Measurements from ENCODE around the gene GARIN3.

Gene GARIN3

DNA sequence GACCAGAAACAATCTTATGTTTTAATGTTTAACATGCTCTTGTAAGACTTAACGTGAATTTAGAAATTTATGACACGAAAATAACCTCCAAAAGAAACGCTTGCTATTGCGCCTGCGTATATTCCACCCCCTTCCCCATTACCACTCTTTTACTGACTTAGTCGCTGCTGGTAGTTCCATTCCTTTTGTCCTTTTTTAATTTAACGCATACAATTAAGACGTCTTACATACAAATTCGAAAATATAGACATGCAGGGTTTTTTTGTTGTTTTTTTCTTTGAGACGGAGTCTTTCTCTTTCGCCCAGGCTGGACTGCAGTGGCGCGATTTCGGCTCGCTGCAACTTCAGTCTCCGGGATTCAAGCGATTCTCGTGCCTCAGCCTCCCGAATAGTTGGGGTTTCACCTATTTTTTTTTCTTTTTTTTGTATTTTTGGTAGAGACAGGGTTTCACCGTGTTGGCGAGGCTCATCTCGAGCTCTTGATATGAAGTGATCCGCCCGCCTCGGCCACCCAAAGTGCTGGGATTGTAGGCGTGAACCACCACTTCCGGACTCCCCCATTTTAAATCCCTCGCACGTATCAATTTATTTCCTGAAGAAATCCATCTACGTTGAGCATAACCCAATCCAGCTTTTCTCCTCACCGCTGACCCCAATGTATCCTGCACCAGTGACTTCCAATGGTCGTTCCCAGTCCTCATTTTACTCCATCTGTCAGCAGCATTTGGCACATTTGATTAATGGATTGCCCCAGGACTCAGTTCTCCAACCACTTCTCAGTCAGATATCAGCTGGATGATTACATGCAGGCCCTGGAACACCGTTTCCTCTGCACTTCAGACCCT is 22.7 kb downstream of the GARIN3 start:
- DNase-seq, result peak; percentile 72

DNA sequence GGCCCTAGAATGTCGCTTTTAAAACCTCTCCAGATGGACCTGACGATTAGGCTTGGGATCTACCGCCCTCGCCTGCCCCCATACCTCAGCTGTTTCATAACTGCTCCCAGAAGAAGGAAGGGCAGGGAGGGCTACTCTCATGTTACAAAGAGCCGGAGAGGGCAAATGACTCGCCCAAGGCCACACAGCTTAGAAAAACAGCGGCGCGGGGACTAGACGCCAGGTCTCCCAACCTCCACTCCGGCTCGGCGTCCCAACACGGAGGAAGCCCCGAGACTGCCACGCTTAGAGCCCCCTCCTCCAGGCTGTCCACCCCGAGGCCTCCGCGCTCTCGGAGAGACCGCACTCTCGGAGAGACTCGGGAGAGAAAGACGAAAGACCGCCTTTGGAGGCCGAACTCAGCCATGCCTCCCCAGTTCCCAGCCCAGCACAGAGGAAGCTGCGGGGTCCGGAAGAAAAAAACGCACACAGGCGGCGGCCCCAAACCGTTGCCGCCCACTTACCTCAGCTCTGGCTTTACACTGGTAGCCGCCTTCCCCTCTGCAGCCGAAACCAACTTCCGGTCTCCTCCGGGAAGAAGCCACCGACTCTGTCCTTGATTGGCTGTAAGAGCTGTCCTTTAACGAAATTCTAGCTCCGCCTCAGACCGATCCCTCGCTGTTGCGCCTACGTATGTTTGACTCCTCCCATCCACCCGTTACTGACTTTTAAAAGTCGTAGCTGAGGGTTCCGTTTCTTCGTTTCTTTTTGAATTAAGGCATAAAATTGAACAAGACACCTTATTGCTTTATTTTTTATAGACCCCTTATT is 23.5 kb downstream of the GARIN3 start, which contains the start of gene MED7:
Gene MED7, minus strand, starts transcription at position 549 of the 810 bp plus-strand sequence. CDS start 3,434 bp downstream, outside the sequence.
- peak; percentile 99 for DNase-seq

GRCh38 chr5:157137691-157138090 is 28.4 kb downstream of the GARIN3 start:
- DNase-seq, result no peak

GRCh38 chr5:157132281-157132612 is 33.8 kb downstream of the GARIN3 start:
- no peak for DNase-seq

GRCh38 chr5:157130925-157131324 is 35.1 kb downstream of the GARIN3 start:
- no peak for DNase-seq

GRCh38 chr5:157121709-157122108 is 44.4 kb downstream of the GARIN3 start:
- DNase-seq, result no peak

GRCh38 chr5:157120102-157120501 is 46.0 kb downstream of the GARIN3 start:
- DNase-seq, result no peak

DNA sequence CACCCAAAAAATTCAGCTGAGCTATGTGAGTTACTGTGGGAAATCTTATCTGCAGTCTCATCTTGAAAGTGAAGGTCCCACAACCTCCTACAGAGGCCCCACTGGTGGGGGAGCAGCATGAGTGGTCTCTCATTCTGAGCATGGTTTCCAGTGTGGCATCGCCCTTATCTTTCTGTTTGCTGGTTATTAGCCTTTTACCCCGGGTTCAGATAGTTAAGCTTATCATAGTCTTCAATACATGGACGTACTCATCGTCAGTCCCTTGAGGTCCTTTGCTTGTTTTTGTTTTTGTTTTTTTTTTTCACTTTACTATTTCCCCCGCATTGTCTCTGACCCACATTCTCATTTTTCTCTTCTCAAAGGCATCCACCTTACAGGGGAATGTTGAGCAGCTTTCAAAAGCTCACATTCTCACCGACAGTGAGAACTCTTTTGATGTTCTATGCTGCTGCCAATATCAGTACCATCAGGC is 49.5 kb downstream of the GARIN3 start:
- DNase-seq, result peak; percentile 51

DNA sequence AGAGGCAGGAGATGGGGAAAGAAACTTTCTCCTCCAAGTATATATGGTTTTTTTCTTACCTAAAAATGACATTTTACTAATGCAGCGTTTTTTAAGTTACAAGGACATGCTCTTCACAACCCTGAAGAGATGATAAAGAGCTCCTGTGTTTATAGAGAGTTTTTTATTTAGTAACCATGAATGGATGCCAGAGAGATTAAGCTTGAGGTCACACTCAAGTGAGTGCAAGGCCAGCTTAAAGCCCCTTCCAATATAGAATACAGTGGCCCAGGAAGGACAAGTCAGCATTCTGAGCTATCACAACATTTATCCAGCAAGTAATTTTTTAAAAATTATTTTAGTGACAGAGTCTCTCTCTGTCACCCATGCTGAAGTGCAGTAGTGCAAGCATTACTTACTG is 50.6 kb downstream of the GARIN3 start:
- DNase-seq, result no peak

DNA sequence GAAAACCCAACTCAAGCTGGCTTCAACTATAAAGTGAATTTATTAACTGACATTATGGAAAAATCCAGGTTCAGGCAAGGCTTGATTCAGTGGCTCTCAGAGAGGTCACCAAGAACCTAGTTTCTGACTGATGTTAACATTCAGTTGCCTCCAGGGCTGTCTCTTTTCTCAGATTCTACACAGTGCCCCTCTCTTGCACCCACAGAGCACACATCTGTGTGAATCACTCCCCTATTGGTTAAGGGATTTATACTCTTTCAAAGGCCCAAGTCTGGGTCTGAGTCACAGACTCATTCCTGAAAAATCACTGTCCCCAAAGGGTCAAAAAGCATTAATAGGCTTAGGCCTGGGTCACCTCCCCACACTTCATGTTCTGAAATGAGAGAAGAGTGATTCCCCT is 51.1 kb downstream of the GARIN3 start:
- DNase-seq, result no peak

DNA sequence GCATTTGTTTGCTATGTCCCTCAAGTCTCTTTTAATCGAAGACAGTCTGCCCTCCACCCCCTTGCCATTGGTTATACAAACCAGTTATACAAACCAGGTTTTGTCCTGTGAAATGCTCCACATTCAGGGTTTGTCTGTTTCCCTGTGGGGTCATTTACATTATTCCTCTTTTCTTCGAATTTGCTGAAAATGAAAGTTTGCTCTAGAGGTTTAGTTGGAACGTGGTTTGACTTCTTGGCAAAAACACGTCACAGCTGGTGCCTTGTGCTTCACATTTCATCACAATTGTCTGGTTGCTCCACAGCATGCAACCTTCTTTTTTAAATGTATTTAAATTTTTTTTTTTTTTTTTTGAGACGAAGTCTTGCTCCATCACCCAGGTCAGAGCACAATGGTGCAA is 53.1 kb downstream of the GARIN3 start:
- peak; percentile 31 for DNase-seq

All from activated CD4-positive, alpha-beta T cell treated with anti-CD3 and anti-CD28 coated beads, Interleukin-2, Interleukin-6, amounts not matched to agents 100 ng/mL and 50 ng/mL, durations not matched to agents 16 hours and 8 hours (primary cell).